ENCODE data around the gene MAGI2. TPM values are rescaled to one million over a fixed set of nuclear protein-coding genes. Genes with fewer than 3 reads are reported as not detected.

MAGI2 gene
- total and polyA plus RNA-seq, 2 experiments from 2014 or later: 16.8 to 24.7 TPM

- Histone ChIP-seq H3K4me1 (ENCODE audit: low read depth) (peaks cover 7% of the 10 kb centered on the region), H3K27me3 (no peaks in the 10 kb centered on the region), H3K36me3 (no peaks in the 10 kb centered on the region), H3K9me3 (ENCODE audit: low read depth) (no peaks in the 10 kb centered on the region), H3K4me3 (no peak overlapping the region), H3K27ac (no peak overlapping the region)
- DNase-seq (ENCODE audit: low read depth in 1 of 2, low spot score in 1 of 2): no peak
- no peak for TF ChIP-seq CTCF (IDR thresholded peaks at IDR 0.05; ENCODE audit: low read depth, low read length)
Measured at GRCh38 chr7:78684201-78684600, 769.3 kb downstream of the MAGI2 start.

GRCh38 chr7:78683566-78683965 is 769.9 kb downstream of the MAGI2 start:
- H3K36me3 ChIP-seq: no peaks in the 10 kb centered on the region
- H3K4me3 ChIP-seq: no peak overlapping the region
- no peaks in the 10 kb centered on the region for H3K27me3 ChIP-seq
- DNase-seq (ENCODE audit: low read depth in 1 of 2, low spot score in 1 of 2): no peak
- TF ChIP-seq CTCF (IDR thresholded peaks at IDR 0.05; ENCODE audit: low read depth, low read length): no peak
- no peaks in the 10 kb centered on the region for H3K9me3 ChIP-seq (ENCODE audit: low read depth)
- peaks cover 7% of the 10 kb centered on the region for H3K4me1 ChIP-seq (ENCODE audit: low read depth)
- no peak overlapping the region for H3K27ac ChIP-seq

- no peak overlapping the region for H3K4me3 ChIP-seq
- TF ChIP-seq CTCF (IDR thresholded peaks at IDR 0.05; ENCODE audit: low read depth, low read length): no peak
- no peak overlapping the region for H3K27ac ChIP-seq
- no peaks in the 10 kb centered on the region for H3K36me3 ChIP-seq
- no peaks in the 10 kb centered on the region for H3K4me1 ChIP-seq (ENCODE audit: low read depth)
- H3K27me3 ChIP-seq: no peaks in the 10 kb centered on the region
- no peaks in the 10 kb centered on the region for H3K9me3 ChIP-seq (ENCODE audit: low read depth)
- no peak for DNase-seq (ENCODE audit: low read depth in 1 of 2, low spot score in 1 of 2)
Measured at GRCh38 chr7:78679112-78679876, 774.2 kb downstream of the MAGI2 start.

- H3K36me3 ChIP-seq: no peaks in the 10 kb centered on the region
- no peaks in the 10 kb centered on the region for H3K9me3 ChIP-seq (ENCODE audit: low read depth)
- no peaks in the 10 kb centered on the region for H3K27me3 ChIP-seq
- no peak overlapping the region for H3K27ac ChIP-seq
- H3K4me1 ChIP-seq (ENCODE audit: low read depth): no peaks in the 10 kb centered on the region
- no peak for TF ChIP-seq CTCF (IDR thresholded peaks at IDR 0.05; ENCODE audit: low read depth, low read length)
- no peak for DNase-seq (ENCODE audit: low read depth in 1 of 2, low spot score in 1 of 2)
- H3K4me3 ChIP-seq: no peak overlapping the region
Measured at GRCh38 chr7:78677391-78677790, 776.1 kb downstream of the MAGI2 start.

- no peak for TF ChIP-seq CTCF (IDR thresholded peaks at IDR 0.05; ENCODE audit: low read depth, low read length)
- Histone ChIP-seq H3K4me1 (ENCODE audit: low read depth) (no peaks in the 10 kb centered on the region), H3K27me3 (no peaks in the 10 kb centered on the region), H3K27ac (no peak overlapping the region), H3K9me3 (ENCODE audit: low read depth) (no peaks in the 10 kb centered on the region), H3K4me3 (no peak overlapping the region), H3K36me3 (no peaks in the 10 kb centered on the region)
- no peak for DNase-seq (ENCODE audit: low read depth in 1 of 2, low spot score in 1 of 2)
Measured at GRCh38 chr7:78675511-78675910, 778.0 kb downstream of the MAGI2 start.

All from cardiac muscle cell (in vitro differentiated cells and primary cell).